GM12878 (cell line): Measurements from ENCODE around the gene PTPRN2. TPM values are rescaled to one million over a fixed set of nuclear protein-coding genes. Genes with fewer than 3 reads are reported as not detected.

Source experiments
- ATAC-seq: fragments of 200-7000 bp; cut with Tn5 transposase; 3 replicates; pipeline ENCODE4 v1.9.1; 2020; ENCODE audit warnings: mild to moderate bottlenecking, moderate library complexity
- BruUV-seq: library from RNA; stranded (reverse); fragments of 400-500 nt; replicated peaks from 2 replicates; lab custom pipeline; 2021; lab: Mats Ljungman, UMichigan
- CTCF ChIA-PET: fragments of 300-600 bp; sonication (Branson Sonifier 250); formaldehyde crosslinking; extraction: SDS; loops from one replicate; lab custom pipeline; 2021; ENCODE audit warnings: inconsistent platforms; lab: Yijun Ruan, JAX
- POLR2A ChIA-PET: fragments of 350-600 bp; formaldehyde crosslinking; extraction: SDS; loops from one replicate; lab custom pipeline; 2021; ENCODE audit warnings: inconsistent platforms; lab: Charles Lee
- RAD21 ChIA-PET: fragments of 300-600 bp; sonication (Branson Sonifier 250); formaldehyde crosslinking; loops from one replicate; lab custom pipeline; 2023; ENCODE audit warnings: antibody characterized with exemption; ENCODE audit not compliant: unreplicated experiment; lab: Charles Lee
- SMC1A ChIA-PET: fragments of 300-600 bp; sonication (Branson Sonifier 250); formaldehyde crosslinking; loops from one replicate; lab custom pipeline; 2023; ENCODE audit not compliant: unreplicated experiment, uncharacterized antibody; lab: Charles Lee
- DNase-seq: peaks from one replicate; pipeline ENCODE4 v3.0.0-alpha.2; 2011; ENCODE audit warnings: low read depth, low spot score
- FAIRE-seq: peaks from 3 replicates; lab custom pipeline; 2011; peaks lifted over from hg19 to GRCh38; lab: Jason Lieb, UNC
- H2AFZ ChIP-seq: 2 replicates; pipeline ENCODE4 v1.6.0; 2011; ENCODE audit warnings: low read depth, low read length, control low read depth; ENCODE audit not compliant: control insufficient read depth
- H3K27ac ChIP-seq: 2 replicates; pipeline ENCODE4 v1.5.1; 2011; ENCODE audit warnings: control low read depth; ENCODE audit not compliant: control insufficient read depth, insufficient read depth
- H3K27me3 ChIP-seq, 2 experiments: replicated peaks in 1 of 2; 2 replicates each; pipeline versions ENCODE4 v1.6.0 to v1.6.1; 2011; ENCODE audit warnings: low read length in 1 of 2; ENCODE audit not compliant: control insufficient read depth in 2 of 2, insufficient read depth in 2 of 2
- H3K36me3 ChIP-seq, 2 experiments: 2 replicates each; pipeline ENCODE4 v1.5.1; 2011; ENCODE audit warnings: low read length in 1 of 2; ENCODE audit not compliant: control insufficient read depth in 2 of 2, insufficient read depth in 2 of 2
- H3K4me1 ChIP-seq: 2 replicates; pipeline ENCODE4 v1.6.1; 2011; ENCODE audit warnings: mild to moderate bottlenecking, low read length, moderate library complexity, mixed read lengths; ENCODE audit not compliant: control insufficient read depth, insufficient read depth
- H3K4me2 ChIP-seq: 2 replicates; pipeline ENCODE4 v1.6.0; 2011; ENCODE audit warnings: control low read depth; ENCODE audit not compliant: control insufficient read depth, insufficient read depth
- H3K4me3 ChIP-seq: fragments of 200-600 bp; sonication (generic); 2 replicates; pipeline ENCODE4 v1.5.1; 2016
- H3K79me2 ChIP-seq: 2 replicates; pipeline ENCODE4 v1.6.0; 2011; ENCODE audit warnings: low read length; ENCODE audit not compliant: control insufficient read depth, insufficient read depth
- H3K9ac ChIP-seq: 2 replicates; pipeline ENCODE4 v1.8.0; 2011; ENCODE audit warnings: low read length, control low read depth, mixed read lengths; ENCODE audit not compliant: control insufficient read depth, insufficient read depth
- H3K9me3 ChIP-seq: replicated peaks from 3 replicates; pipeline ENCODE4 v1.5.1; 2011; ENCODE audit warnings: mild to moderate bottlenecking, low read length; ENCODE audit not compliant: control insufficient read depth, insufficient read depth
- H4K20me1 ChIP-seq: 2 replicates; pipeline ENCODE4 v1.6.0; 2011; ENCODE audit not compliant: control insufficient read depth, insufficient read depth
- E2F4 ChIP-seq: IDR thresholded peaks from 2 replicates; pipeline ENCODE4 v1.6.1; 2012; ENCODE audit warnings: low read depth, low read length, improper control_type of control experiment
- EED ChIP-seq: sonication (generic); IDR thresholded peaks from 2 replicates; pipeline ENCODE4 v1.6.1; 2016; ENCODE audit warnings: antibody characterized with exemption, low read depth
- HSF1 ChIP-seq: fragments of 150-350 bp; IDR thresholded peaks from 2 replicates; pipeline ENCODE4 v1.6.1; 2014; ENCODE audit warnings: mild to moderate bottlenecking, low read depth, low read length
- IRF3 ChIP-seq: fragments of 450-650 bp; IDR thresholded peaks from 2 replicates; pipeline ENCODE4 v1.6.1; 2014; ENCODE audit warnings: mild to moderate bottlenecking
- MTA3 ChIP-seq: IDR thresholded peaks from 2 replicates; pipeline ENCODE4 v1.6.1; 2012; ENCODE audit warnings: low read length, inconsistent platforms, borderline replicate concordance
- RELB ChIP-seq: fragments of 450-650 bp; IDR thresholded peaks from 2 replicates; pipeline ENCODE4 v1.6.1; 2017; ENCODE audit warnings: low read depth, mild to moderate bottlenecking, moderate library complexity
- SMC3 ChIP-seq: IDR thresholded peaks from 2 replicates; pipeline ENCODE4 v1.6.1; 2011; ENCODE audit warnings: low read length, improper control_type of control experiment, borderline replicate concordance
- STAT3 ChIP-seq: IDR thresholded peaks from 2 replicates; pipeline ENCODE4 v1.6.1; 2011; ENCODE audit warnings: low read depth, low read length, improper control_type of control experiment
- WRNIP1 ChIP-seq: IDR thresholded peaks from 2 replicates; pipeline ENCODE4 v1.6.1; 2011; ENCODE audit warnings: low read depth, low read length, improper control_type of control experiment, borderline replicate concordance
- ZBTB4 ChIP-seq: fragments of 450-650 bp; formaldehyde crosslinking; IDR thresholded peaks from 2 replicates; pipeline ENCODE4 v1.4.0; 2022; ENCODE audit warnings: mild to moderate bottlenecking, moderate library complexity
- ZNF217 ChIP-seq: fragments of 450-650 bp; IDR thresholded peaks from 2 replicates; pipeline ENCODE4 v1.6.1; 2017; ENCODE audit warnings: antibody characterized with exemption, mild to moderate bottlenecking
- WGBS: methylation state at CpG from one replicate; pipeline ENCODE4 v1.1.6; 2016; ENCODE audit warnings: low lambda C conversion rate; ENCODE audit not compliant: insufficient replicate concordance, insufficient coverage; ENCODE audit errors: missing lambda C conversion rate; 5-methylcytosine and 5-hydroxymethylcytosine counted together
- in situ Hi-C: fragments of 300-500 bp; cut with MboI; formaldehyde crosslinking; loops from 9 replicates; pipeline ENCODE4 v1.14.3; 2018; ENCODE audit warnings: mixed read lengths
- intact Hi-C: fragments of 100-400 bp; cut with micrococcal nuclease; formaldehyde crosslinking; loops from one replicate; pipeline ENCODE4 v1.14.2; 2022; ENCODE audit not compliant: unreplicated experiment
- polyA plus RNA-seq, 11 experiments: library from polyadenylated mRNA; depleted of rRNA in 4 of 11; unstranded in 6 of 11; stranded (reverse) in 5 of 11; fragments of >200 nt; fragmentation: Nextera tagmentation in 4 of 11; fragmentation: Illumina TruSeq in 1 of 11; extraction: Ambion mirVana in 4 of 11; extraction: Trizol in 1 of 11; gene quantifications; 1 replicate in 1 of 11; 2 replicates in 10 of 11; pipeline versions ENCODE4 v1.2.1 to v1.2.3, GENCODE V29; 2011 to 2016; ENCODE audit warnings: inconsistent platforms in 2 of 11, missing spikeins in 2 of 11, low read depth in 1 of 11
- total RNA-seq, 4 experiments: library from RNA; depleted of rRNA in 3 of 4; stranded (reverse); fragments of >200 nt in 3 of 4; fragmentation: Illumina TruSeq in 1 of 4; extraction: Trizol in 1 of 4; gene quantifications; 2 replicates each; pipeline versions ENCODE4 v1.2.1 to v1.2.3, GENCODE V29; 2013 to 2021

Gene PTPRN2
- total and polyA plus RNA-seq, 10 of the 15 experiments (the other 5 are each of a cell fraction or from before 2014, with no cell fraction given) = 5.4 TPM; not detected in 9

GRCh38 chr7:157550300-157551275 lies 1037.0 kb downstream of the PTPRN2 start (continued):
- no peak for TF ChIP-seq E2F4
- TF ChIP-seq WRNIP1 = no peak
- TF ChIP-seq STAT3 = no peak
- TF ChIP-seq SMC3 = no peak

- H3K9me3 ChIP-seq = no peaks in the 10 kb centered on the region; the same call in 1 of the 3 replicates
- 65% methylated on average over 22 of the region's 22 CpGs for WGBS
- H4K20me1 ChIP-seq = no peaks in the 10 kb centered on the region
- CTCF ChIA-PET = no interaction called here
- DNase-seq (no peak), ATAC-seq (no peak), FAIRE-seq (no peak)
- H3K4me1 ChIP-seq = no peaks in the 10 kb centered on the region
- no peak overlapping the region for H3K9ac ChIP-seq
- RAD21 ChIA-PET = no interaction called here
- intact Hi-C loops (no loop called here), in situ Hi-C loops (no loop called here)
- H3K79me2 ChIP-seq = no peaks in the 10 kb centered on the region
- no peaks in the 10 kb centered on the region for H3K36me3 ChIP-seq
- no TSS peak for BruUV-seq
- H3K27ac ChIP-seq = no peak overlapping the region
- SMC1A ChIA-PET = interaction anchor here (0.6 kb wide), 1 partner anchor 41 kb away, joined by 3 read pairs; no protein-coding TSS in a partner anchor
- no peak for TF ChIP-seq HSF1
- no peak for TF ChIP-seq EED
- no peak for TF ChIP-seq MTA3
- no peak for TF ChIP-seq ZBTB4
- TF ChIP-seq IRF3 = no peak
- TF ChIP-seq RELB = no peak
- TF ChIP-seq ZNF217 = no peak
- H3K4me2 ChIP-seq = no peak overlapping the region
- POLR2A ChIA-PET = no interaction called here
- no peak overlapping the region for H2AFZ ChIP-seq
- H3K27me3 ChIP-seq = no peaks in the 10 kb centered on the region
- no peak overlapping the region for H3K4me3 ChIP-seq
These were observed 1037.9 kb downstream of the PTPRN2 start for GRCh38 chr7:157549612-157550299.
